PC-3 (cell line): ENCODE results near the gene AP4E1. TPM values are rescaled to one million over a fixed set of nuclear protein-coding genes. Genes with fewer than 3 reads are reported as not detected.

Source experiments
- ATAC-seq: fragments of 200-7000 bp; cut with Tn5 transposase; 2 replicates; pipeline ENCODE4 v1.9.1; 2020; ENCODE audit warnings: mild to moderate bottlenecking, moderate library complexity
- BruUV-seq: library from RNA; stranded (reverse); fragments of 400-500 nt; replicated peaks from 2 replicates; lab custom pipeline; 2021; lab: Mats Ljungman, UMichigan
- CTCF ChIA-PET: fragments of 300-600 bp; sonication (Branson Sonifier 250); formaldehyde crosslinking; loops from one replicate; lab custom pipeline; 2022; ENCODE audit warnings: antibody characterized with exemption; lab: Charles Lee
- POLR2A ChIA-PET: fragments of 300-600 bp; sonication (Branson Sonifier 250); formaldehyde crosslinking; loops from one replicate; lab custom pipeline; 2022; ENCODE audit warnings: antibody characterized with exemption; ENCODE audit not compliant: unreplicated experiment; lab: Charles Lee
- DNase-seq: peaks from one replicate; pipeline ENCODE4 v3.0.0-alpha.2; 2015
- H2AFZ ChIP-seq: fragments of 300-600 bp; sonication (generic); 2 replicates; pipeline ENCODE4 v1.6.0; 2016; ENCODE audit warnings: antibody characterized with exemption, low read length
- H3F3A ChIP-seq: fragments of 300-600 bp; sonication (generic); one replicate; pipeline ENCODE4 v1.6.0; 2017; ENCODE audit warnings: antibody characterized with exemption, low read length, control low read depth, mild to moderate bottlenecking; ENCODE audit not compliant: unreplicated experiment
- H3K27ac ChIP-seq: fragments of 300-600 bp; sonication (generic); 2 replicates; pipeline ENCODE4 v1.5.1; 2016; ENCODE audit warnings: mild to moderate bottlenecking, low read length
- H3K27me3 ChIP-seq: fragments of 300-600 bp; sonication (generic); 2 replicates; pipeline ENCODE4 v1.6.1; 2016; ENCODE audit warnings: low read length, mixed read lengths
- H3K36me3 ChIP-seq: fragments of 300-600 bp; sonication (generic); 2 replicates; pipeline ENCODE4 v1.6.1; 2016; ENCODE audit warnings: low read depth, mixed run types, low read length, mixed read lengths
- H3K4me1 ChIP-seq: fragments of 300-600 bp; sonication (generic); 2 replicates; pipeline ENCODE4 v1.5.1; 2016; ENCODE audit warnings: low read length; ENCODE audit not compliant: insufficient read depth
- H3K4me2 ChIP-seq: fragments of 300-600 bp; sonication (generic); 2 replicates; pipeline ENCODE4 v1.6.0; 2016; ENCODE audit warnings: low read length
- H3K4me3 ChIP-seq: fragments of 300-600 bp; sonication (generic); 2 replicates; pipeline ENCODE4 v1.5.1; 2016; ENCODE audit warnings: mild to moderate bottlenecking, low read length, mixed read lengths
- H3K79me2 ChIP-seq: fragments of 300-600 bp; sonication (generic); 2 replicates; pipeline ENCODE4 v1.6.1; 2017; ENCODE audit warnings: low read length, mixed read lengths
- H3K9ac ChIP-seq: fragments of 300-600 bp; sonication (generic); 2 replicates; pipeline ENCODE4 v1.6.0; 2016; ENCODE audit warnings: mild to moderate bottlenecking, low read length
- H3K9me2 ChIP-seq: fragments of 300-600 bp; sonication (generic); replicated peaks from 2 replicates; pipeline ENCODE4 v1.6.1; 2016; ENCODE audit warnings: mixed run types, low read length, mixed read lengths
- H3K9me3 ChIP-seq: fragments of 300-600 bp; sonication (generic); 2 replicates; pipeline ENCODE4 v1.6.1; 2016; ENCODE audit warnings: low read length, mixed read lengths
- H4K20me1 ChIP-seq: fragments of 300-600 bp; sonication (generic); 2 replicates; pipeline ENCODE4 v1.6.1; 2016; ENCODE audit warnings: low read length, mixed read lengths
- CTCF ChIP-seq: fragments of 300-600 bp; sonication (generic); conservative IDR thresholded peaks from 2 replicates; pipeline ENCODE4 v1.5.1; 2017; ENCODE audit warnings: antibody characterized with exemption, low read depth, mild to moderate bottlenecking, low read length
- EZH2 ChIP-seq: fragments of 300-600 bp; sonication (generic); IDR thresholded peaks from one replicate; pipeline ENCODE4 v1.6.1; 2017; ENCODE audit warnings: antibody characterized with exemption, mild to moderate bottlenecking, low read length; ENCODE audit not compliant: unreplicated experiment
- EZH2phosphoT487 ChIP-seq: fragments of 300-600 bp; sonication (generic); IDR thresholded peaks from 2 replicates; pipeline ENCODE4 v1.6.1; 2018; ENCODE audit warnings: mild to moderate bottlenecking, antibody characterized with exemption, low read length, borderline replicate concordance
- intact Hi-C: fragments of 100-400 bp; cut with micrococcal nuclease; formaldehyde crosslinking; loops from 2 replicates; pipeline ENCODE4 v1.9.0; 2023
- total RNA-seq: library from RNA; depleted of rRNA; stranded (reverse); fragments of >200 nt; gene quantifications from 2 replicates; pipeline ENCODE4 v1.2.3, GENCODE V29; 2014

The AP4E1 gene
- total RNA-seq, 1 experiment from 2014 or later = 6.0 TPM

GRCh38 chr15:50959717-50960116, 51.2 kb downstream of the AP4E1 start:
- CTCF ChIA-PET = no interaction called here
- no TSS peak for BruUV-seq
- DNase-seq (no peak), ATAC-seq (no peak)
- no peak overlapping the region for H3K4me2 ChIP-seq
- H3K79me2 ChIP-seq = no peaks in the 10 kb centered on the region
- H3K4me3 ChIP-seq = no peak overlapping the region
- no peaks in the 10 kb centered on the region for H3F3A ChIP-seq
- no peak overlapping the region for H3K27ac ChIP-seq
- peaks cover 56% of the 10 kb centered on the region for H3K36me3 ChIP-seq
- H3K9ac ChIP-seq = no peak overlapping the region
- TF ChIP-seq CTCF (no peak), EZH2 (no peak)
- no peaks in the 10 kb centered on the region for H3K9me2 ChIP-seq
- H3K9me3 ChIP-seq = peaks cover 5% of the 10 kb centered on the region; the same call in 1 of the 2 replicates
- POLR2A ChIA-PET = no interaction called here
- intact Hi-C loops = no loop called here
- no peaks in the 10 kb centered on the region for H4K20me1 ChIP-seq
- H2AFZ ChIP-seq = no peak overlapping the region
- H3K4me1 ChIP-seq = no peaks in the 10 kb centered on the region
- no peaks in the 10 kb centered on the region for H3K27me3 ChIP-seq

GRCh38 chr15:50964075-50964474, 55.6 kb downstream of the AP4E1 start:
- H3K36me3 ChIP-seq = peaks cover 49% of the 10 kb centered on the region
- intact Hi-C loops = no loop called here

GRCh38 chr15:50968353-50968752, 59.9 kb downstream of the AP4E1 start:
- no peaks in the 10 kb centered on the region; the same call in 1 of the 2 replicates for H3K4me1 ChIP-seq
- peak; percentile 55 for ATAC-seq
- no peaks in the 10 kb centered on the region for H3K9me2 ChIP-seq
- no peaks in the 10 kb centered on the region for H3F3A ChIP-seq
- no TSS peak for BruUV-seq
- H3K36me3 ChIP-seq = peaks cover 34% of the 10 kb centered on the region
- no peak for TF ChIP-seq EZH2phosphoT487
- TF ChIP-seq EZH2 = no peak
- TF ChIP-seq CTCF = no peak
- H4K20me1 ChIP-seq = no peaks in the 10 kb centered on the region
- intact Hi-C loops = no loop called here
- H2AFZ ChIP-seq = no peak overlapping the region
- peak; percentile 55 for DNase-seq
- CTCF ChIA-PET = no interaction called here
- H3K79me2 ChIP-seq = no peaks in the 10 kb centered on the region
- no peak overlapping the region for H3K9ac ChIP-seq
- H3K4me2 ChIP-seq = no peak overlapping the region
- H3K9me3 ChIP-seq = peaks cover 13% of the 10 kb centered on the region
- no peak overlapping the region for H3K27ac ChIP-seq
- H3K27me3 ChIP-seq = no peaks in the 10 kb centered on the region
- POLR2A ChIA-PET = no interaction called here
- no peak overlapping the region for H3K4me3 ChIP-seq

More at GRCh38 chr15:50964075-50964474, 55.6 kb downstream of the AP4E1 start:
- Histone ChIP-seq H3K27me3 (no peaks in the 10 kb centered on the region), H3K4me3 (no peak overlapping the region), H3K4me2 (no peak overlapping the region), H3K79me2 (no peaks in the 10 kb centered on the region), H3K27ac (no peak overlapping the region), H3K9me3 (peaks cover 5% of the 10 kb centered on the region; the same call in 1 of the 2 replicates), H3F3A (no peaks in the 10 kb centered on the region), H4K20me1 (no peaks in the 10 kb centered on the region), H2AFZ (no peak overlapping the region), H3K9me2 (no peaks in the 10 kb centered on the region), H3K4me1 (no peaks in the 10 kb centered on the region; the same call in 1 of the 2 replicates), H3K9ac (no peak overlapping the region)
- TF ChIP-seq EZH2 (no peak), CTCF (no peak), EZH2phosphoT487 (no peak)
- no TSS peak for BruUV-seq
- DNase-seq (no peak), ATAC-seq (no peak)
- ChIA-PET POLR2A (no interaction called here), CTCF (interaction anchor here (0.8 kb wide), 1 partner anchor 270 kb away, joined by 6 read pairs; no protein-coding TSS in a partner anchor)
